K562 (cell line): ENCODE measurements around the gene NPR2. TPM values are rescaled to one million over a fixed set of nuclear protein-coding genes. Genes with fewer than 3 reads are reported as not detected.
A peak's percentile ranks its signal among the peaks of the same experiment; 100 is the strongest.

Experiments used
- CBFA2T3 ChIP-seq: fragments of 450-650 bp; IDR thresholded peaks from 2 replicates; pipeline ENCODE4 v1.6.1; 2017
- CTBP1 ChIP-seq: fragments of 450-650 bp; IDR thresholded peaks from 2 replicates; pipeline ENCODE4 v1.6.1; 2016; ENCODE audit warnings: borderline replicate concordance
- EHMT2 ChIP-seq: fragments of 450-650 bp; IDR thresholded peaks from 2 replicates; pipeline ENCODE4 v1.6.1; 2018; ENCODE audit warnings: antibody characterized with exemption
- EP300 ChIP-seq: IDR thresholded peaks from 2 replicates; pipeline ENCODE4 v1.6.1; 2012; ENCODE audit warnings: low read length, improper control_type of control experiment
- HOXB6 ChIP-seq: fragments of 250-450 bp; sonication (Bioruptor Pico); IDR thresholded peaks from 2 replicates; pipeline ENCODE4 v1.5.1; 2022; ENCODE audit warnings: mild to moderate bottlenecking, borderline replicate concordance
- IFI16 ChIP-seq: fragments of 250-450 bp; sonication (Bioruptor Pico); IDR thresholded peaks from 2 replicates; pipeline ENCODE4 v2.1.2; 2022; ENCODE audit warnings: mild to moderate bottlenecking, inconsistent platforms
- JUND ChIP-seq, 2 experiments: IDR thresholded peaks; 2 replicates in 1 of 2; 3 replicates in 1 of 2; pipeline ENCODE4 v1.6.1; 2011; ENCODE audit warnings: borderline replicate concordance in 2 of 2, low read depth in 2 of 2, low read length in 2 of 2, improper control_type of control experiment in 1 of 2, missing biosample characterization in 1 of 2, missing genetic modification characterization in 1 of 2, missing genetic modification reagents in 1 of 2
- KAT2B ChIP-seq: IDR thresholded peaks from one replicate; pipeline ENCODE4 v1.6.1; 2012; ENCODE audit warnings: low read depth, mild to moderate bottlenecking, control low read depth, inconsistent platforms, low read length, moderate library complexity
- KDM1A ChIP-seq, 2 experiments: fragments of 450-650 bp; IDR thresholded peaks; 2 replicates each; pipeline ENCODE4 v1.6.1; 2016; ENCODE audit warnings: mild to moderate bottlenecking in 2 of 2
- MCM7 ChIP-seq, 2 experiments: fragments of 450-650 bp; IDR thresholded peaks; 2 replicates each; pipeline ENCODE4 v1.6.1; 2016 to 2018
- PHB ChIP-seq: fragments of 250-450 bp; sonication (Bioruptor Pico); IDR thresholded peaks from 2 replicates; pipeline ENCODE4 v1.5.0; 2021
- POLR2G ChIP-seq: fragments of 200-400 bp; formaldehyde crosslinking; IDR thresholded peaks from 2 replicates; pipeline ENCODE4 v1.6.1; 2017; ENCODE audit warnings: low read depth, mild to moderate bottlenecking, antibody characterized with exemption, low read length, moderate library complexity
- POLR3G ChIP-seq: IDR thresholded peaks from 2 replicates; pipeline ENCODE4 v1.6.1; 2011; ENCODE audit not compliant: insufficient read length, insufficient replicate concordance; ENCODE audit errors: extremely low read depth
- RBM15 ChIP-seq: fragments of 200-400 bp; formaldehyde crosslinking; IDR thresholded peaks from 2 replicates; pipeline ENCODE4 v1.6.1; 2018; ENCODE audit warnings: mild to moderate bottlenecking, low read length, moderate library complexity; ENCODE audit not compliant: insufficient read depth
- SMAD3 ChIP-seq: fragments of 450-650 bp; formaldehyde crosslinking; conservative IDR thresholded peaks from 2 replicates; pipeline ENCODE4 v1.4.0; 2020; ENCODE audit warnings: mild to moderate bottlenecking
- SP1 ChIP-seq: sonication (generic); formaldehyde crosslinking; IDR thresholded peaks from 2 replicates; pipeline ENCODE4 v1.8.1; 2022; ENCODE audit warnings: mild to moderate bottlenecking, missing genetic modification reagents
- SPI1 ChIP-seq: IDR thresholded peaks from 2 replicates; pipeline ENCODE4 v1.6.1; 2011; ENCODE audit warnings: low read depth, low read length, control low read depth, borderline replicate concordance
- SRSF1 ChIP-seq: fragments of 200-400 bp; formaldehyde crosslinking; IDR thresholded peaks from 2 replicates; pipeline ENCODE4 v1.6.1; 2017; ENCODE audit warnings: mild to moderate bottlenecking, low read depth, low read length, moderate library complexity
- YY1 ChIP-seq, 3 experiments: IDR thresholded peaks; 2 replicates each; pipeline ENCODE4 v1.6.1; 2011; ENCODE audit warnings: low read length in 2 of 3, mild to moderate bottlenecking in 2 of 3, moderate library complexity in 2 of 3, borderline replicate concordance in 1 of 3, control low read depth in 1 of 3, low read depth in 1 of 3; ENCODE audit not compliant: insufficient read depth in 3 of 3, insufficient replicate concordance in 2 of 3, control insufficient read depth in 1 of 3, insufficient read length in 1 of 3; ENCODE audit errors: extremely low read depth in 1 of 3
- ZBTB43 ChIP-seq: sonication (generic); formaldehyde crosslinking; IDR thresholded peaks from 2 replicates; pipeline ENCODE4 v1.8.0; 2023; ENCODE audit warnings: mild to moderate bottlenecking, missing genetic modification reagents
- ZNF133 ChIP-seq: fragments of 250-450 bp; sonication (Bioruptor Pico); IDR thresholded peaks from 2 replicates; pipeline ENCODE4 v1.4.0; 2020; ENCODE audit warnings: mild to moderate bottlenecking
- ZNF184 ChIP-seq: sonication (generic); formaldehyde crosslinking; IDR thresholded peaks from 2 replicates; pipeline ENCODE4 v1.5.0; 2020; ENCODE audit warnings: missing genetic modification reagents
- ZNF274 ChIP-seq: IDR thresholded peaks from 2 replicates; pipeline ENCODE4 v1.6.1; 2011; ENCODE audit warnings: low read depth, mild to moderate bottlenecking, low read length, moderate library complexity, borderline replicate concordance
- ZNF830 ChIP-seq: fragments of 250-450 bp; sonication (Bioruptor Pico); IDR thresholded peaks from 2 replicates; pipeline ENCODE4 v1.5.0; 2021; ENCODE audit warnings: mild to moderate bottlenecking
- polyA plus RNA-seq, 8 experiments: library from polyadenylated mRNA; depleted of rRNA in 4 of 8; stranded (reverse) in 5 of 8; unstranded in 3 of 8; fragments of >200 nt; fragmentation: Nextera tagmentation in 2 of 8; fragmentation: Illumina TruSeq in 1 of 8; extraction: Ambion mirVana in 2 of 8; extraction: Trizol in 1 of 8; gene quantifications; 2 replicates each; pipeline versions ENCODE4 v1.2.1 to v1.2.3, GENCODE V29; 2011 to 2014; ENCODE audit warnings: inconsistent platforms in 1 of 8, missing spikeins in 1 of 8
- total RNA-seq, 7 experiments: library from RNA; depleted of rRNA in 6 of 7; stranded (reverse); fragments of >200 nt in 6 of 7; fragmentation: Illumina TruSeq in 2 of 7; extraction: Trizol in 2 of 7; gene quantifications; 2 replicates each; pipeline versions ENCODE4 v1.2.1 to v1.2.3, GENCODE V29; 2011 to 2021; ENCODE audit warnings: low replicate concordance in 1 of 7
- TF ChIP-seq, protein P1 (sequence below): fragments of 450-650 bp; IDR thresholded peaks from 2 replicates; pipeline ENCODE4 v1.7.1; 2018; ENCODE audit warnings: mild to moderate bottlenecking, low read depth; ENCODE audit not compliant: partially characterized antibody

The NPR2 gene
- total and polyA plus RNA-seq, 9 of the 15 experiments (the other 6 are each of a cell fraction or from before 2014, with no cell fraction given): 2.4 to 12.9 (median 6.0) TPM

- TF ChIP-seq CTBP1 (0 out of 2 replicates have a peak, but pooled peaks have one; percentile 26), ZNF133 (no peak), POLR2G (peak; percentile 82), EP300 (no peak), EHMT2 (0 out of 2 replicates have a peak, but pooled peaks have one; percentile 37), KAT2B (no peak), POLR3G (no peak), SP1 (CRISPR knock-in tag) (peak; percentile 49), ZNF830 (no peak), CBFA2T3 (no peak), SMAD3 (CRISPR knock-in tag) (no peak), RBM15 (no peak), MCM7 (IDR thresholded peaks at IDR 0.05) (no peak), SPI1 (peak; percentile 54; the same call in 1 of the 2 replicates), YY1 (IDR thresholded peaks at IDR 0.05; ENCODE audit: borderline replicate concordance in 1 of 3, control insufficient read depth in 1 of 3, extremely low read depth in 1 of 3, insufficient read depth in 3 of 3, insufficient read length in 1 of 3, insufficient replicate concordance in 2 of 3, low read depth in 1 of 3, low read length in 2 of 3) (peak in 1 of 3 experiments; percentile 3), ZBTB43 (no peak), JUND (IDR thresholded peaks at IDR 0.05; ENCODE audit: borderline replicate concordance, low read depth, low read length) (no peak), JUND (tag; IDR thresholded peaks at IDR 0.05; ENCODE audit: borderline replicate concordance, low read depth, low read length) (no peak), IFI16 (CRISPR knock-in tag) (no peak), PHB (no peak), ZNF184 (CRISPR knock-in tag) (no peak), ZNF274 (no peak), HOXB6 (no peak), SRSF1 (no peak), KDM1A (IDR thresholded peaks at IDR 0.05) (no peak)
- TF ChIP-seq, protein P1, sequence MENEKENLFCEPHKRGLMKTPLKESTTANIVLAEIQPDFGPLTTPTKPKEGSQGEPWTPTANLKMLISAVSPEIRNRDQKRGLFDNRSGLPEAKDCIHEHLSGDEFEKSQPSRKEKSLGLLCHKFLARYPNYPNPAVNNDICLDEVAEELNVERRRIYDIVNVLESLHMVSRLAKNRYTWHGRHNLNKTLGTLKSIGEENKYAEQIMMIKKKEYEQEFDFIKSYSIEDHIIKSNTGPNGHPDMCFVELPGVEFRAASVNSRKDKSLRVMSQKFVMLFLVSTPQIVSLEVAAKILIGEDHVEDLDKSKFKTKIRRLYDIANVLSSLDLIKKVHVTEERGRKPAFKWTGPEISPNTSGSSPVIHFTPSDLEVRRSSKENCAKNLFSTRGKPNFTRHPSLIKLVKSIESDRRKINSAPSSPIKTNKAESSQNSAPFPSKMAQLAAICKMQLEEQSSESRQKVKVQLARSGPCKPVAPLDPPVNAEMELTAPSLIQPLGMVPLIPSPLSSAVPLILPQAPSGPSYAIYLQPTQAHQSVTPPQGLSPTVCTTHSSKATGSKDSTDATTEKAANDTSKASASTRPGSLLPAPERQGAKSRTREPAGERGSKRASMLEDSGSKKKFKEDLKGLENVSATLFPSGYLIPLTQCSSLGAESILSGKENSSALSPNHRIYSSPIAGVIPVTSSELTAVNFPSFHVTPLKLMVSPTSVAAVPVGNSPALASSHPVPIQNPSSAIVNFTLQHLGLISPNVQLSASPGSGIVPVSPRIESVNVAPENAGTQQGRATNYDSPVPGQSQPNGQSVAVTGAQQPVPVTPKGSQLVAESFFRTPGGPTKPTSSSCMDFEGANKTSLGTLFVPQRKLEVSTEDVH: no peak
These were observed 34.8 kb upstream of the NPR2 start (continued) for GRCh38 chr9:35756275-35757225.
